SK-N-SH treated with all-trans-retinoic acid at 6 μM for 48 hours (cell line): ENCODE results near the gene DAB2IP.

Source experiments
- ATAC-seq: fragments of 200-7000 bp; cut with Tn5 transposase; 3 replicates; pipeline ENCODE4 v1.9.1; 2020; ENCODE audit warnings: mild to moderate bottlenecking, moderate library complexity
- ARNTL ChIP-seq: fragments of 450-650 bp; formaldehyde crosslinking; IDR thresholded peaks from 2 replicates; pipeline ENCODE4 v1.5.0; 2020; ENCODE audit warnings: low read depth, mild to moderate bottlenecking, moderate library complexity, borderline replicate concordance
- BACH2 ChIP-seq: fragments of 250-450 bp; sonication (Bioruptor Pico); IDR thresholded peaks from 2 replicates; pipeline ENCODE4 v1.9.0; 2021; ENCODE audit warnings: mild to moderate bottlenecking, borderline replicate concordance
- CREB5 ChIP-seq: fragments of 250-450 bp; sonication (Bioruptor Pico); IDR thresholded peaks from 2 replicates; pipeline ENCODE4 v1.5.1; 2020; ENCODE audit warnings: low read depth, mild to moderate bottlenecking, moderate library complexity
- CSDC2 ChIP-seq: fragments of 250-450 bp; sonication (Bioruptor Pico); IDR thresholded peaks from 2 replicates; pipeline ENCODE4 v1.5.0; 2020; ENCODE audit warnings: mild to moderate bottlenecking, moderate library complexity
- ESRRG ChIP-seq: fragments of 250-450 bp; sonication (Bioruptor Pico); IDR thresholded peaks from 2 replicates; pipeline ENCODE4 v1.6.1; 2021; ENCODE audit warnings: mild to moderate bottlenecking
- GLIS3 ChIP-seq: fragments of 250-450 bp; sonication (Bioruptor Pico); IDR thresholded peaks from 2 replicates; pipeline ENCODE4 v1.5.0; 2020; ENCODE audit warnings: mild to moderate bottlenecking, moderate library complexity
- ISL1 ChIP-seq: fragments of 250-450 bp; sonication (Bioruptor Pico); IDR thresholded peaks from 2 replicates; pipeline ENCODE4 v2.1.2; 2022; ENCODE audit warnings: mild to moderate bottlenecking, moderate library complexity
- OSR1 ChIP-seq: fragments of 250-450 bp; sonication (Bioruptor Pico); IDR thresholded peaks from 2 replicates; pipeline ENCODE4 v1.8.0; 2022; ENCODE audit warnings: moderate library complexity, mild to moderate bottlenecking, inconsistent platforms
- PATZ1 ChIP-seq: fragments of 250-450 bp; sonication (Bioruptor Pico); IDR thresholded peaks from 2 replicates; pipeline ENCODE4 v1.8.0; 2020; ENCODE audit warnings: mild to moderate bottlenecking, moderate library complexity, borderline replicate concordance
- POU6F1 ChIP-seq: fragments of 250-450 bp; sonication (Bioruptor Pico); IDR thresholded peaks from 2 replicates; pipeline ENCODE4 v1.8.0; 2021; ENCODE audit warnings: low read depth, mild to moderate bottlenecking, moderate library complexity, borderline replicate concordance
- RARB ChIP-seq: fragments of 250-450 bp; sonication (Bioruptor Pico); IDR thresholded peaks from 2 replicates; pipeline ENCODE4 v1.8.0; 2021; ENCODE audit warnings: mild to moderate bottlenecking, moderate library complexity
- SNAI2 ChIP-seq: fragments of 250-450 bp; sonication (Bioruptor Pico); IDR thresholded peaks from 2 replicates; pipeline ENCODE4 v1.5.0; 2020; ENCODE audit warnings: mild to moderate bottlenecking, moderate library complexity
- TCF4 ChIP-seq: fragments of 250-450 bp; sonication (Bioruptor Pico); IDR thresholded peaks from 2 replicates; pipeline ENCODE4 v1.8.0; 2021; ENCODE audit warnings: mild to moderate bottlenecking, moderate library complexity, borderline replicate concordance
- TOX ChIP-seq: fragments of 250-450 bp; sonication (Bioruptor Pico); IDR thresholded peaks from 2 replicates; pipeline ENCODE4 v1.8.0; 2021; ENCODE audit warnings: mild to moderate bottlenecking, moderate library complexity, borderline replicate concordance
- ZC3H10 ChIP-seq: fragments of 250-450 bp; sonication (Bioruptor Pico); IDR thresholded peaks from 2 replicates; pipeline ENCODE4 v1.5.1; 2021; ENCODE audit warnings: mild to moderate bottlenecking, moderate library complexity
- ZFP3 ChIP-seq: fragments of 250-450 bp; sonication (Bioruptor Pico); IDR thresholded peaks from 2 replicates; pipeline ENCODE4 v1.5.0; 2020; ENCODE audit warnings: mild to moderate bottlenecking, moderate library complexity
- ZFP30 ChIP-seq: fragments of 450-650 bp; formaldehyde crosslinking; IDR thresholded peaks from 2 replicates; pipeline ENCODE4 v1.5.0; 2022; ENCODE audit warnings: mild to moderate bottlenecking, moderate library complexity
- ZNF565 ChIP-seq: fragments of 450-650 bp; formaldehyde crosslinking; conservative IDR thresholded peaks from 2 replicates; pipeline ENCODE4 v1.5.0; 2020; ENCODE audit warnings: low read depth, mild to moderate bottlenecking, moderate library complexity
- ZNF70 ChIP-seq: fragments of 450-650 bp; formaldehyde crosslinking; IDR thresholded peaks from 2 replicates; pipeline ENCODE4 v1.5.0; 2020; ENCODE audit warnings: mild to moderate bottlenecking, moderate library complexity
- ZNF8 ChIP-seq: fragments of 450-650 bp; formaldehyde crosslinking; IDR thresholded peaks from 2 replicates; pipeline ENCODE4 v1.5.0; 2020; ENCODE audit warnings: mild to moderate bottlenecking, moderate library complexity
- TF ChIP-seq, protein P1 (sequence below): fragments of 250-450 bp; sonication (Bioruptor Pico); IDR thresholded peaks from 2 replicates; pipeline ENCODE4 v1.5.0; 2020; ENCODE audit warnings: mild to moderate bottlenecking, moderate library complexity

DAB2IP gene

DNA sequence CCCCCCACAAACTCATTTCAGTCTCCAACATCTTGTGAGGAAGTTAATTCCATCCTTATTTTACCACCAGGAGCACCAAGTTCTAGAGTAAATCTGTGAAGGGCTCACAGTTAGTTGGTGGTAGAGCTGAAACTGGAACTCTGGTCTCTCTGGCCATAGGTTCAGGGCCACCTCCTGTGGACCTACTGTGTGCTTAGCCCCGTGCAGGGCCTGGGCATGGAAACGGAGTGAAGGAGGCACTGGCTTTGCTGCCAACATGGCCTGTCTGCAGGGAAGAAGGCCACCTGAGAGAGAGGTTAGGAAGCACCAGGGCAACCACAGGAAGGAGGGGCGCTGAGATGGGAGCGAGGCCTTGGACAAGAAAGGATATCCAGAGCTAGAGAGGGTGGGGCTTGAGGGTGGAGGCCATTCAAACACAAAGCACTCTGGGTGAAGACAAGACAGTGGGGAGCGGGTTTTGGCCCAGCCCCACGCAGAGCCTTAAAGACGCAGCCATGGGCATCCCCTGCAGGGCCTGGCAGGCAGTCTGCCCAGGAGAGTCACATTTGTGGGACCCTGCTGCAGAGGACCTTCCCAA lies 16.0 kb upstream of the DAB2IP start:
- TF ChIP-seq TOX (CRISPR knock-in tag) (no peak), BACH2 (CRISPR knock-in tag) (no peak), ARNTL (CRISPR knock-in tag) (no peak), ZFP30 (CRISPR knock-in tag) (no peak), PATZ1 (CRISPR knock-in tag) (no peak), ZNF70 (CRISPR knock-in tag) (no peak), RARB (no peak), ZC3H10 (CRISPR knock-in tag) (no peak), ZNF8 (CRISPR knock-in tag) (no peak), OSR1 (CRISPR knock-in tag) (no peak), ZFP3 (no peak), ZNF565 (CRISPR knock-in tag) (no peak), ESRRG (CRISPR knock-in tag) (no peak), CREB5 (CRISPR knock-in tag) (no peak), TCF4 (CRISPR knock-in tag) (no peak), GLIS3 (no peak), POU6F1 (no peak)
- TF ChIP-seq, protein P1, sequence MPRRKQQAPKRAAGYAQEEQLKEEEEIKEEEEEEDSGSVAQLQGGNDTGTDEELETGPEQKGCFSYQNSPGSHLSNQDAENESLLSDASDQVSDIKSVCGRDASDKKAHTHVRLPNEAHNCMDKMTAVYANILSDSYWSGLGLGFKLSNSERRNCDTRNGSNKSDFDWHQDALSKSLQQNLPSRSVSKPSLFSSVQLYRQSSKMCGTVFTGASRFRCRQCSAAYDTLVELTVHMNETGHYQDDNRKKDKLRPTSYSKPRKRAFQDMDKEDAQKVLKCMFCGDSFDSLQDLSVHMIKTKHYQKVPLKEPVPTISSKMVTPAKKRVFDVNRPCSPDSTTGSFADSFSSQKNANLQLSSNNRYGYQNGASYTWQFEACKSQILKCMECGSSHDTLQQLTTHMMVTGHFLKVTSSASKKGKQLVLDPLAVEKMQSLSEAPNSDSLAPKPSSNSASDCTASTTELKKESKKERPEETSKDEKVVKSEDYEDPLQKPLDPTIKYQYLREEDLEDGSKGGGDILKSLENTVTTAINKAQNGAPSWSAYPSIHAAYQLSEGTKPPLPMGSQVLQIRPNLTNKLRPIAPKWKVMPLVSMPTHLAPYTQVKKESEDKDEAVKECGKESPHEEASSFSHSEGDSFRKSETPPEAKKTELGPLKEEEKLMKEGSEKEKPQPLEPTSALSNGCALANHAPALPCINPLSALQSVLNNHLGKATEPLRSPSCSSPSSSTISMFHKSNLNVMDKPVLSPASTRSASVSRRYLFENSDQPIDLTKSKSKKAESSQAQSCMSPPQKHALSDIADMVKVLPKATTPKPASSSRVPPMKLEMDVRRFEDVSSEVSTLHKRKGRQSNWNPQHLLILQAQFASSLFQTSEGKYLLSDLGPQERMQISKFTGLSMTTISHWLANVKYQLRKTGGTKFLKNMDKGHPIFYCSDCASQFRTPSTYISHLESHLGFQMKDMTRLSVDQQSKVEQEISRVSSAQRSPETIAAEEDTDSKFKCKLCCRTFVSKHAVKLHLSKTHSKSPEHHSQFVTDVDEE (CRISPR knock-in tag) = no peak
- TF ChIP-seq, all 23 proteins: peak for 0
- no peak for ATAC-seq

DNA sequence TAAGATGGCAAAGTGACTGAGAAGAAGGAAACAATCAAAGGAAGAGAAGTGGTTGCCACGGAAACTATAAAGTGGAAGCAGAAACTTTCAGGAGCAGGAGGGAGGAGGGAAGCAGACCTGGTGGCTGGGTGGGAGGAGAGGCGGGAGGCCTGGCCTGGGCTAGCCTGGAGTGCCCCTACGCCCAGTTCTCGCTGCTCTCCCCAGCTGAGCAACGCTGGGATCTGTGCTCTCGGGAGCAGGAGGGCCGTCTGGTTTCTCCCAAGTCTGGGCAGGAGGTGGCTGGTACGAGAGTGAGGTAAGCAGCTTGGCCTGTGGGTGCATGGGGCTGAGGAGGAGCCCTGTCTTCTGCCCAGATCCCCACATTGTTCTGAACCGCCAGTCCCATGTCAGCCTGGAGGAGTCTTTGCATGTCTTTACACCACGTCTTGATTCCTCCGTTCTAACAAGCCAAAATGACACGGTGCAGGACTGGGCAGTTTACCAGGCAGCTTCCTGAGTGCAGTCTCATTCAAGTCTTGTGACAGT lies 15.0 kb upstream of the DAB2IP start:
- TF ChIP-seq ZNF70 (CRISPR knock-in tag) (no peak), ZFP30 (CRISPR knock-in tag) (no peak), CSDC2 (CRISPR knock-in tag) (no peak), OSR1 (CRISPR knock-in tag) (no peak), POU6F1 (no peak), ISL1 (CRISPR knock-in tag) (no peak)
- TF ChIP-seq, all 23 proteins: peak for 0

DNA sequence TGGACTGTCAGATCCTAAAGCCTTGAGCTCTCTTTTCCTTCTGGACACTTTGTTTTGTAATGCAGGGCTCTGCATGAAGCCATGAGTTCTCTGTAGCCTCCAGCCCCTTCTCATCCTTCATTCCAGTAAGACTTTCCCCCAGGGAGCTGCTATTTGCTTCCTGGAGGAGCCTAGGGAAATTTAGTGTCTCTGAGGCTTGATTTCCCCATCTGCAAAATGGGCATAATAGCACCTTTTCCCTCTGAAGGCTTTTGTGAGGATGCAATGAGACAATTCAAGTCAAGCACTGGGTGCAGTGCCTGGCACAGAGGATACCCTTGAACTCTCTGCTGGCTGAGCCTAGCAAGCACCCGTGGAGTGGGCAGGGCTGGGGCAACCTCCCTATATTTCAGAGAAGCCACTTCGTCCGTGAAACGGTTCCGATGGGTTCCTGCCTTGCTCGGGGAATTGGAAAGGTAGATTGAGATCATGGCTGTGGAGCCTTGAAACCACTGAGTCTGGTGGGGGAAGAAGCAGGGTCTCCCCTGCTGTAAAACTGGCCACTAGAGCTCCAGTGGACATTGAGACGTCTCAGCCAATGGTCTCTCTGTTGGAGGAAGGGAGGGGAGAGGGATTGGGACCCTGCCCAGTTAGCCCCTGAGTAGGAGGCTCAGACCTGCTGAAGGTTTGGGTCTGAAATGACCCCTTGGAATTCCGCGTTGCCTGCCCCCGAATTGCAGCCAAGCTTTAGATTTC lies 14.3 kb upstream of the DAB2IP start:
- no peak for ATAC-seq
- TF ChIP-seq ZFP3 = no peak
- no peak for TF ChIP-seq OSR1 (CRISPR knock-in tag)
- TF ChIP-seq ZNF70 (CRISPR knock-in tag) = no peak
- TF ChIP-seq ARNTL (CRISPR knock-in tag) = no peak
- no peak for TF ChIP-seq ZNF565 (CRISPR knock-in tag)
- TF ChIP-seq PATZ1 (CRISPR knock-in tag) = no peak
- TF ChIP-seq ZC3H10 (CRISPR knock-in tag) = no peak
- no peak for TF ChIP-seq RARB
- no peak for TF ChIP-seq POU6F1
- no peak for TF ChIP-seq SNAI2 (CRISPR knock-in tag)
- no peak for TF ChIP-seq CREB5 (CRISPR knock-in tag)
- TF ChIP-seq CSDC2 (CRISPR knock-in tag) = no peak

More for the DNA sequence above, 15.0 kb upstream of the DAB2IP start:
- peak; percentile 34 for ATAC-seq
